ENCODE data around the gene PBX1. TPM values are rescaled to one million over a fixed set of nuclear protein-coding genes. Genes with fewer than 3 reads are reported as not detected.

The PBX1 gene
- total RNA-seq, 2 experiments from 2014 or later: not detected

- POLR2A ChIA-PET: no interaction called here
- no peaks in the 10 kb centered on the region for H3K4me1 Mint-ChIP-seq (ENCODE audit: low read depth)
- no peak for TF ChIP-seq CTCF (IDR thresholded peaks at IDR 0.05)
- no peaks in the 10 kb centered on the region for H3K27me3 Mint-ChIP-seq
- intact Hi-C loops (cut with micrococcal nuclease): no loop called here
- no peak overlapping the region for H3K27ac Mint-ChIP-seq
- ATAC-seq: no peak
- DNase-seq: no peak
- CTCF ChIA-PET: no interaction called here
- H3K36me3 Mint-ChIP-seq (ENCODE audit: low read depth): no peaks in the 10 kb centered on the region
- no peak overlapping the region for H3K4me3 Mint-ChIP-seq
- no peaks in the 10 kb centered on the region for H3K9me3 Mint-ChIP-seq
Observed at GRCh38 chr1:164702216-164702615, 143.2 kb downstream of the PBX1 start.

- H3K4me1 Mint-ChIP-seq (ENCODE audit: low read depth): no peaks in the 10 kb centered on the region
- intact Hi-C loops (cut with micrococcal nuclease): no loop called here
- H3K9me3 Mint-ChIP-seq: no peaks in the 10 kb centered on the region
- H3K36me3 Mint-ChIP-seq (ENCODE audit: low read depth): no peaks in the 10 kb centered on the region
- no peaks in the 10 kb centered on the region for H3K27me3 Mint-ChIP-seq
- H3K4me3 Mint-ChIP-seq: no peak overlapping the region
- no peak for TF ChIP-seq CTCF (IDR thresholded peaks at IDR 0.05)
- DNase-seq: no peak
- ATAC-seq: no peak
- ChIA-PET CTCF (no interaction called here), POLR2A (no interaction called here)
- no peak overlapping the region for H3K27ac Mint-ChIP-seq
Observed at GRCh38 chr1:164702664-164703063, 143.7 kb downstream of the PBX1 start.

- ATAC-seq (no peak), DNase-seq (no peak)
- no peaks in the 10 kb centered on the region for H3K27me3 Mint-ChIP-seq
- H3K4me3 Mint-ChIP-seq: no peak overlapping the region
- intact Hi-C loops (cut with micrococcal nuclease): no loop called here
- H3K9me3 Mint-ChIP-seq: no peaks in the 10 kb centered on the region
- H3K36me3 Mint-ChIP-seq (ENCODE audit: low read depth): no peaks in the 10 kb centered on the region
- CTCF ChIA-PET: no interaction called here
- POLR2A ChIA-PET: no interaction called here
- no peak overlapping the region for H3K27ac Mint-ChIP-seq
- TF ChIP-seq CTCF (IDR thresholded peaks at IDR 0.05): no peak
- H3K4me1 Mint-ChIP-seq (ENCODE audit: low read depth): no peaks in the 10 kb centered on the region
Observed at GRCh38 chr1:164703463-164703862, 144.5 kb downstream of the PBX1 start.

- no peak for DNase-seq
- CTCF ChIA-PET: no interaction called here
- no peaks in the 10 kb centered on the region for H3K4me1 Mint-ChIP-seq (ENCODE audit: low read depth)
Observed at GRCh38 chr1:164703960-164704411, 145.0 kb downstream of the PBX1 start.

DNA sequence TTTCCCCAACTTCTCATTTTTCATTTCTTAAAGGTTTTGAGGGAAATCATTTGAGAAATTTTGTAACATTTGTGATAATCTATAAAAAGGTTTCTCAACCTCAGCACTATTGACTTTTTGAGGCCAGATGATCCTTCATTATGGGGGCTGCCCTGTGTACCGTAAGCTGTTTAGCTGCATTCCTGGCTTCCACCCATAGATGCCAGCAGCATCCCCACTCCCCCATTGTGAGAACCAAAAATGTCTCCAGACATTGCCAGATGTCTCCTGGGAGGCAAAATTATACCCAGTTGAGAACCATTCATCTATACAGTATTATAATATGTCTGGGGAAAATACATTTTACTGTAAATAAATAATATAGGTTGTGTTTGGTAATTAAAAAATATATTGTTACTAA is 146.0 kb downstream of the PBX1 start:
- TF ChIP-seq CTCF (IDR thresholded peaks at IDR 0.05): no peak
- ChIA-PET POLR2A (no interaction called here), CTCF (no interaction called here)
- intact Hi-C loops (cut with micrococcal nuclease): no loop called here
- Mint-ChIP-seq H3K4me3 (no peak overlapping the region), H3K27ac (no peak overlapping the region), H3K27me3 (no peaks in the 10 kb centered on the region), H3K9me3 (no peaks in the 10 kb centered on the region), H3K4me1 (ENCODE audit: low read depth) (no peaks in the 10 kb centered on the region), H3K36me3 (ENCODE audit: low read depth) (no peaks in the 10 kb centered on the region)
- DNase-seq: no peak
- ATAC-seq: no peak

More at GRCh38 chr1:164703960-164704411, 145.0 kb downstream of the PBX1 start:
- Mint-ChIP-seq H3K9me3 (no peaks in the 10 kb centered on the region), H3K27me3 (no peaks in the 10 kb centered on the region), H3K4me3 (no peak overlapping the region), H3K27ac (no peak overlapping the region), H3K36me3 (ENCODE audit: low read depth) (no peaks in the 10 kb centered on the region)
- TF ChIP-seq CTCF (IDR thresholded peaks at IDR 0.05): no peak
- POLR2A ChIA-PET: no interaction called here
- intact Hi-C loops (cut with micrococcal nuclease): no loop called here
- no peak for ATAC-seq

Data from activated CD8-positive, alpha-beta T cell treated with anti-CD3 and anti-CD28 coated beads for 36 hours (primary cell).